H9 (cell line): ENCODE data around the gene ATCAY. TPM values are rescaled to one million over a fixed set of nuclear protein-coding genes. Genes with fewer than 3 reads are reported as not detected.

Experiments
- DNase-seq: peaks from one replicate; pipeline ENCODE4 v3.0.0-alpha.2; 2017
- H2AFZ ChIP-seq: one replicate; pipeline ENCODE4 v1.6.1; 2013; ENCODE audit warnings: mild to moderate bottlenecking, low read length, control low read depth, moderate library complexity
- H2AK5ac ChIP-seq: 2 replicates; pipeline ENCODE4 v1.6.1; 2013; ENCODE audit warnings: low read length, control low read depth, mixed read lengths; ENCODE audit not compliant: insufficient read length
- H2BK120ac ChIP-seq: one replicate; pipeline ENCODE4 v1.6.1; 2013; ENCODE audit warnings: low read depth, mild to moderate bottlenecking, low read length, control low read depth, inconsistent platforms; ENCODE audit not compliant: poor library complexity, severe bottlenecking
- H2BK12ac ChIP-seq: 2 replicates; pipeline ENCODE4 v1.6.1; 2013; ENCODE audit warnings: low read length, control low read depth, mixed read lengths, low read depth; ENCODE audit not compliant: insufficient read length
- H2BK15ac ChIP-seq: 2 replicates; pipeline ENCODE4 v1.6.1; 2013; ENCODE audit warnings: low read depth, low read length, control low read depth
- H2BK20ac ChIP-seq: one replicate; pipeline ENCODE4 v1.6.1; 2013; ENCODE audit warnings: low read depth, mild to moderate bottlenecking, low read length, control low read depth, inconsistent platforms; ENCODE audit not compliant: poor library complexity, severe bottlenecking
- H2BK5ac ChIP-seq: 2 replicates; pipeline ENCODE4 v1.6.1; 2013; ENCODE audit warnings: low read length, control low read depth, mixed read lengths; ENCODE audit not compliant: insufficient read length
- H3K14ac ChIP-seq: 2 replicates; pipeline ENCODE4 v1.6.1; 2013; ENCODE audit warnings: low read length, control low read depth; ENCODE audit not compliant: insufficient read depth
- H3K18ac ChIP-seq: 2 replicates; pipeline ENCODE4 v1.6.1; 2013; ENCODE audit warnings: low read depth, mild to moderate bottlenecking, mixed read lengths, low read length, control low read depth; ENCODE audit not compliant: insufficient read length
- H3K23ac ChIP-seq: 2 replicates; pipeline ENCODE4 v1.6.1; 2013; ENCODE audit warnings: low read length, control low read depth, mixed read lengths, low read depth; ENCODE audit not compliant: insufficient read length
- H3K23me2 ChIP-seq: 2 replicates; pipeline ENCODE4 v1.6.1; 2013; ENCODE audit warnings: low read depth, mild to moderate bottlenecking, mixed read lengths, low read length, control low read depth; ENCODE audit not compliant: insufficient read length, poor library complexity, severe bottlenecking
- H3K27ac ChIP-seq: 2 replicates; pipeline ENCODE4 v1.5.1; 2013; ENCODE audit warnings: low read length, control low read depth, mixed read lengths, low read depth; ENCODE audit not compliant: insufficient read length
- H3K27me3 ChIP-seq: 2 replicates; pipeline ENCODE4 v1.6.1; 2013; ENCODE audit warnings: low read length, control low read depth, inconsistent platforms; ENCODE audit not compliant: insufficient read depth
- H3K4ac ChIP-seq: 2 replicates; pipeline ENCODE4 v1.6.1; 2013; ENCODE audit warnings: low read depth, mild to moderate bottlenecking, control low read depth, inconsistent platforms, low read length, moderate library complexity
- H3K4me1 ChIP-seq: 2 replicates; pipeline ENCODE4 v1.6.1; 2013; ENCODE audit warnings: low read length, control low read depth, inconsistent platforms; ENCODE audit not compliant: insufficient read depth
- H3K4me2 ChIP-seq: 2 replicates; pipeline ENCODE4 v1.6.1; 2013; ENCODE audit warnings: low read length, control low read depth, mixed read lengths; ENCODE audit not compliant: insufficient read length, insufficient read depth
- H3K56ac ChIP-seq: 2 replicates; pipeline ENCODE4 v1.6.1; 2013; ENCODE audit warnings: low read depth, mild to moderate bottlenecking, mixed read lengths, low read length, control low read depth; ENCODE audit not compliant: insufficient read length
- H3K79me1 ChIP-seq: 2 replicates; pipeline ENCODE4 v1.6.1; 2013; ENCODE audit warnings: low read depth, mild to moderate bottlenecking, moderate library complexity, low read length, control low read depth, inconsistent platforms; ENCODE audit not compliant: insufficient read depth, poor library complexity, severe bottlenecking
- H3K79me2 ChIP-seq: 2 replicates; pipeline ENCODE4 v1.6.1; 2013; ENCODE audit warnings: low read length, control low read depth, inconsistent platforms; ENCODE audit not compliant: insufficient read depth
- H3K9ac ChIP-seq: 2 replicates; pipeline ENCODE4 v1.6.1; 2013; ENCODE audit warnings: low read length, control low read depth, mixed read lengths; ENCODE audit not compliant: insufficient read length; ENCODE audit errors: extremely low read depth
- H3K9me3 ChIP-seq: one replicate; pipeline ENCODE4 v1.6.1; 2013; ENCODE audit warnings: low read depth, low read length, inconsistent platforms; ENCODE audit not compliant: control insufficient read depth
- H3T11ph ChIP-seq: one replicate; pipeline ENCODE4 v1.6.1; 2013; ENCODE audit warnings: mild to moderate bottlenecking, low read length, control low read depth, inconsistent platforms
- H4K20me1 ChIP-seq: one replicate; pipeline ENCODE4 v1.6.1; 2013; ENCODE audit not compliant: control insufficient read depth, insufficient read length, insufficient read depth
- H4K5ac ChIP-seq: 2 replicates; pipeline ENCODE4 v1.6.1; 2013; ENCODE audit warnings: low read depth, mild to moderate bottlenecking, mixed read lengths, low read length, control low read depth; ENCODE audit not compliant: insufficient read length
- H4K8ac ChIP-seq: replicated peaks from 2 replicates; pipeline ENCODE4 v1.6.1; 2013; ENCODE audit warnings: low read length, control low read depth, mixed read lengths, low read depth; ENCODE audit not compliant: insufficient read length
- H4K91ac ChIP-seq: 2 replicates; pipeline ENCODE4 v1.6.1; 2013; ENCODE audit warnings: low read depth, mild to moderate bottlenecking, moderate library complexity, mixed read lengths, low read length, control low read depth; ENCODE audit not compliant: insufficient read length
- H3K27ac Mint-ChIP-seq, 3 experiments: 2 replicates in 2 of 3; 3 replicates in 1 of 3; pipeline ENCODE4 v1.8.0; 2020 to 2021; ENCODE audit warnings: mixed read lengths in 3 of 3, mild to moderate bottlenecking in 1 of 3, moderate library complexity in 1 of 3
- H3K27me3 Mint-ChIP-seq: 2 replicates; pipeline ENCODE4 v1.8.0; 2021; ENCODE audit warnings: low read depth, mild to moderate bottlenecking, moderate library complexity, mixed read lengths
- H3K36me3 Mint-ChIP-seq, 3 experiments: 2 replicates in 2 of 3; 3 replicates in 1 of 3; pipeline ENCODE4 v1.8.0; 2020 to 2021; ENCODE audit warnings: low read depth in 3 of 3, mixed read lengths in 3 of 3; ENCODE audit not compliant: insufficient read depth in 1 of 3
- H3K4me1 Mint-ChIP-seq, 2 experiments: 2 replicates each; pipeline ENCODE4 v1.8.0; 2020; ENCODE audit warnings: mixed read lengths in 2 of 2
- H3K4me3 Mint-ChIP-seq, 2 experiments: 2 replicates in 1 of 2; 3 replicates in 1 of 2; pipeline ENCODE4 v1.8.0; 2020 to 2021; ENCODE audit warnings: mild to moderate bottlenecking in 2 of 2, mixed read lengths in 2 of 2, moderate library complexity in 1 of 2
- H3K9me3 Mint-ChIP-seq, 2 experiments: 2 replicates in 1 of 2; 3 replicates in 1 of 2; pipeline ENCODE4 v1.8.0; 2020; ENCODE audit warnings: mild to moderate bottlenecking in 2 of 2, mixed read lengths in 2 of 2, moderate library complexity in 1 of 2
- CTCF ChIP-seq: fragments of 200-600 bp; sonication (generic); conservative IDR thresholded peaks from 3 replicates; pipeline ENCODE4 v1.8.0; 2021; ENCODE audit warnings: antibody characterized with exemption, mild to moderate bottlenecking
- WGBS: extraction: QIAGEN DNeasy Blood & Tissue Kit; methylation state at CpG from one replicate; pipeline ENCODE4 v1.1.7; 2013; ENCODE audit warnings: missing lambda C conversion rate, low lambda C conversion rate, mixed read lengths; ENCODE audit not compliant: insufficient read length; ENCODE audit errors: extremely low coverage; 5-methylcytosine and 5-hydroxymethylcytosine counted together
- total RNA-seq: library from RNA; stranded (reverse); gene quantifications from 2 replicates; pipeline ENCODE4 v1.2.1, GENCODE V29; 2021

The ATCAY gene
- total RNA-seq, 1 experiment from 2014 or later = 12.2 TPM

- Histone ChIP-seq H4K8ac (no peak overlapping the region), H3K27ac (no peak overlapping the region), H2BK5ac (no peak overlapping the region), H3K79me1 (no peaks in the 10 kb centered on the region), H3K56ac (no peak overlapping the region), H4K5ac (no peak overlapping the region), H3K23me2 (no peaks in the 10 kb centered on the region), H3K14ac (no peak overlapping the region), H2BK120ac (no peak overlapping the region), H3K27me3 (no peaks in the 10 kb centered on the region), H3K9me3 (peaks cover 12% of the 10 kb centered on the region), H3K4me1 (no peaks in the 10 kb centered on the region), H3K9ac (no peak overlapping the region), H3K79me2 (no peaks in the 10 kb centered on the region), H3K18ac (no peak overlapping the region), H3T11ph (no peak overlapping the region), H4K91ac (no peak overlapping the region), H2BK20ac (no peak overlapping the region), H4K20me1 (no peaks in the 10 kb centered on the region), H2AFZ (no peak overlapping the region), H2AK5ac (no peak overlapping the region), H3K4me2 (no peak overlapping the region), H2BK12ac (no peak overlapping the region), H3K23ac (no peak overlapping the region), H3K4ac (no peak overlapping the region), H2BK15ac (no peak overlapping the region)
- Mint-ChIP-seq H3K27ac (no peak overlapping the region; a peak in 3 of 7 replicates), H3K36me3 (peaks cover 34 to 43% (median 40%) of the 10 kb centered on the region in 3 experiments), H3K9me3 (peaks cover 17% of the 10 kb centered on the region in 2 experiments), H3K4me1 (no peaks in the 10 kb centered on the region), H3K27me3 (no peaks in the 10 kb centered on the region; the same call in 1 of the 2 replicates), H3K4me3 (no peak overlapping the region)
- TF ChIP-seq CTCF = no peak
- WGBS = no CpG with 5 or more reads among the region's 50 CpGs
- no peak for DNase-seq
Measured at GRCh38 chr19:3907626-3908265, 27.3 kb downstream of the ATCAY start.
